GM21737 (cell line): ENCODE results near the gene G6PD.
"Not testable (repeated sequence)": the region's sequence is repeated elsewhere in the genome, so short reads cannot be mapped to it uniquely, and the experiment has no call there.

Experiments used
- ATAC-seq: cut with Tn5 transposase; IDR thresholded peaks from one replicate; pipeline ENCODE4 v1.9.1; 2021; ENCODE audit warnings: mild to moderate bottlenecking, moderate library complexity; ENCODE audit not compliant: unreplicated experiment

G6PD gene

GRCh38 chrX:154546354-154547244 is at the start of gene G6PD:
G6PD (minus strand) TSS chrX:154546846; CDS start chrX:154546155, 691 bp downstream.
- ATAC-seq: peak; percentile 45

DNA sequence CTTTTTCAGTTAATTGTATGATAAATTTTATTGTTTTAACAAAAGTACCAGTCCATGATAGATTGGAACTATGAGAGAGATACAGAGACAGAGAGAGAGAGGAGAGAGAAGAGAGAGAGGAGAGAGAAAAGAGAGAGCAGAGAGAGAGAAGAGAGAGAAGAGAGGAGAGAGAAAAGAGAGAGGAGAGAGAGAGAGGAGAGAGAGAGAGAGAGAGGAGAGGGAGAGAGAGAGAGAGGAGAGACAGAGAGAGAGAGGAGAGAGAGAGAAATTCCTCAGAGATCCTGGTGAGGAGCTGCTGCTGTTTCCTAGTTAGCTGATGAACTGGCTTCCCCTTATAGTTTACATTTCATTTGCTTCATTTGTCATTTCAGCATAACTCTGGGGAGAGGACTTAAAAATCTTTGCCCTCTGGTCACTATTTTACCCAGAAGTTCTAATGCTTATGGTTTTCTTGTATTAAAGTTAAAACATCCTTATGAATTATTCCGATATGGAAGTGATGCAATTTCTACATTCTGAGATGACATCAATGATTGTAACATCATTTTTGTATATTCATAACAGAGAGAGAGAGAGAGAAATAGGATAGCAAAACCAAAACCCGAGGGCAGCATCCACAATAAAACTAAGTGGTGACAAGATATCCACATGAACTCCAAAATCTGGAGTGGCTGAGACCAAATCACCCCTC is 49.1 kb upstream of the G6PD start:
- no peak for ATAC-seq

- ATAC-seq: no peak
These were observed 47.8 kb upstream of the G6PD start for GRCh38 chrX:154594491-154594890.

DNA sequence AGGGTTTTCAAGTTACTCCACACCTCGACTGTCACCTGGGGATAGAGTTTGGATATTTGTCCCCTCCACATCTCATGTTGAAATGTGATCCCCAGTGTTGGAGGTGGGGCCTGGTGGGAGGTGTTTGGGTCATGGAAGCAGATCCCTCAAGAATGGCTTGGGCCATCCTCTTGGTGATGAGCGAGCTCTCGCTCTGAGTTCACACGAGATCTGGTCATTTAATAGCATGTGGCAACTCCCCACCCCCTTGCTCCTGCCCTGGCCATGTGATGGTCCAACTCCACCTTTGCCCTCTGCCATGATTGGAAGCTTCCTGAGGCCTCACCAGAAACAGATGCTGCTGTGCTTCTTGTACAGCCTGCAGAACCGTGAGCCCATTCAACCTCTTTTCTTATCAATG is 46.6 kb upstream of the G6PD start:
- no peak for ATAC-seq

- ATAC-seq: no peak
These were observed 45.9 kb upstream of the G6PD start for GRCh38 chrX:154592505-154592904.

DNA sequence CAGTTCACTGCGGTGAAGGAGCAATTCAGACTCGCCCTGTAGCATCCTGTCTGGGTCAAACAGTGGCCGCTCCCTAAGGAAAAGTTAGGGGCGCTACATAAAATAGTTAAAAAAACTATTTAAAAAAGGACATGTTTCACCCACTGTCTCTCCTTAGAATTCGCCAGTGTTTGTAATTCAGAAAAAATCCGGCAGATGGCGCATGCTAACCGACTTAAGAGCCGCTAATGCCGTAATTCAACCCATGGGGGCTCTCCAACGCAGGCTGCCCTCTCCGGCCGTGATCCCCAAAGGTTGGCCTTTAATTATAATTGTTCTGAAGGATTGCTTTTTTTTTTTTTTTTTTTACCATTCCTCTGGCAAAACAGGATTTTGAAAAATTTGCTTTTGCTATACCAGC is 43.8 kb upstream of the G6PD start:
- ATAC-seq: not testable (repeated sequence)

GRCh38 chrX:154584585-154585183 is 38.0 kb upstream of the G6PD start, which contains the start of gene CTAG1A:
CTAG1A (plus strand) TSS chrX:154585133; CDS start chrX:154585207, 74 bp downstream.
- ATAC-seq: not testable (repeated sequence)

DNA sequence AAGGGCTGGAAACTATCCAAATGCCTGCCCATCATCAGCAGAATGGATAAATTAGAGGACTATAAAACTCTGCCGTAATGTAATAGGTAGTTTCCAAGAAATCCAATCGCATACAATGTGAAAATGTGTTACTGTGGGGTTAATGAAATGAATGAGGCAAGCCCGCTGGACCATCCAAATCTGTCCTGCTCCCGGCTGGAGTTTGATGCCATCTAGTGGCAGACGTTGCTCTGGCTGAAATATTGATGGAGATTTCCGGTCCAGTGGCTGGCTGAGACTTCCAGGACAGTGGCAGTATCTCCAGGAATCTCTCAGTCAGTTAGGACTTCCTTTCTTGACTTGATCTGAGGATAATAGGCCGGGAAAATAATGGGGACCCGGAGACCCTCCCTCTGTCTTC is 36.3 kb upstream of the G6PD start:
- ATAC-seq: not testable (repeated sequence)

- ATAC-seq: not testable (repeated sequence)
These were observed 28.4 kb upstream of the G6PD start for GRCh38 chrX:154575076-154575475.

DNA sequence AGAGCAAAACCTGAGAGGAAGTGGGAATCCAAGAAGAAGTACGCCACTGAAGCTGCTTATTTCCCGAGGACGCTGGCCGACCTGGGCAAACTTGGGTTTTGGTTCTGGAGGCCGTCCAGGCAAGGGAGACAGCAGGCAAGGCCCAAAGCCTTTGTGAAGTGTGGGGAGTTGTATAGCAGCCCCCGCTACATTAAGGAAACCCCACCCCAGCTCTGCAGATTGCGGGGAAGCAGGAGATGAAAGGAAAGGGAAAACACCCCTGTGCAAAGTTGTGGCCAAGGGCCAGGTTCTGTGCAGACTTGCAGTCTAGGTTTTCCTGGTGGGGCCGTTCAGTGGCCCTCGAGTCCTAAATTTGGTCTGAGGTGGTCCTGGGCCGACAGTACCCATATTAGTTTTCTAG is 26.4 kb upstream of the G6PD start:
- not testable (repeated sequence) for ATAC-seq

DNA sequence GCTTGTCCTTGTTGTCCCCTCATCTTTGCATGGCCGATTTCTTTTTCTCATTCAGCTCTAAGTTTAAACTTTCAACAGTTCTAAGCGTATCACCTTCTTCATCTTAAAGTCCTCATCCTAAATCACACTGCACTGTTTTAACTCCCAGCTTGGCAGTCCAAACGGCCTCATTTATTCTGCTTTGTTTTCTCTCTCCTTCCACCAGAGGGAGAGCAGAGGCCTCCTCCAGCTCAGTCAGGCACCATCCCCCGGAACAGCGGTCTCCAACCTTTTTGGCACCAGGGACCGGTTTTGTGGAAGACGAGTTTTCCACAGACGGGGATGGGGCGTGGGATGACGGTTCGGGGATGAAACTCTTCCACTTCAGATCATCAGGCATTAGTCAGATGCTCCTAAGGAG is 23.7 kb upstream of the G6PD start:
- not testable (repeated sequence) for ATAC-seq

DNA sequence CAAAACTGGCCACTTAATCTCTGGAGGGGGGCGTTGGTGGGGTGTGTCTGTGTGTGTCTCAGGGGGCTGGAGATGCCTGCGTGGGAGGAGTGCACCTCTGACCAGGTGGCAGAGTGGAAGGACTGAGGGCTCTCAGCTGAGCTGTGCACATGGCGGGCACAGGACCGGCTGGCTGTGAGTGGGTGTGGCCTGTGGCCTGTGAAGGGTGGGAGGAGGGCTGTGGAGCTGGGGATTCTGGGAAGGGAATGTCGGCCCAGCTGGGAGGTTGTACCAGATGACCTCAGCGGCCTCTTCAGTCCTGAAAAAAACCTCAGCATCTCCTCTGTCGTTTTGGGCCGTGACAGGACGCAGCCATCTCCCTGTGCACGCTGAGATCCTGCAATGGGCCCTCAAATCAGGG is 15.6 kb upstream of the G6PD start:
- ATAC-seq: not testable (repeated sequence)

GRCh38 chrX:154560326-154560725 is 13.7 kb upstream of the G6PD start:
- ATAC-seq: not testable (repeated sequence)

GRCh38 chrX:154558896-154559295 is 12.2 kb upstream of the G6PD start:
- not testable (repeated sequence) for ATAC-seq

DNA sequence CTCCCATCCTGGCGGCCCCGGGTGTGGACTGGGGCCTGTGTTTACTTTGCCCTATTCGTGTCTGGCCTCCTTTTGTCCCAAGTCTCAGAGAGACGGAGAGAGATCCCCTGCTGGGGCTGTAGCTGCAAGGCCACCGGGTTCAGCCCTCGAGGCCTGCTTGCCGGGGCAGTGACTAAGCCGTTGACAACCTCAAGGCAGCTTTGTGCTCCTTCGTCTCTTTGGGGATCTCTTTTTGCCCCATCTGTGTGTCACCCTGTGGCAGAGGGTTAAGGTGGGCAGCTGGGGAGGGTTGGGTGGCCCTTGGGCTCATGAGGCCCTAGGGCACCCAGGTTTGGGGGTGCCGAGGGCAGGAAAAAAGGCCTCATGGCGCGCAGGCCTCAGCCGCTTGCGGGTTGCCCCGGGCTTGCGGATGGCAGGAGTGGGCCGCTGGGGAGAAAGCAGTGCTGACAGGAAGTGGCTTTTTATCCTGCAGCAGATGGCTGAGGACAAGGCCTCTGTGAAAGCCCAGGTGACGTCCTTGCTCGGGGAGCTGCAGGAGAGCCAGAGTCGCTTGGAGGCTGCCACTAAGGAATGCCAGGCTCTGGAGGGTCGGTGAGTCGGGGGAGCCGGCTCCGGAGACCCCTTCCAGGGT is 11.5 kb upstream of the G6PD start:
- ATAC-seq: not testable (repeated sequence)

DNA sequence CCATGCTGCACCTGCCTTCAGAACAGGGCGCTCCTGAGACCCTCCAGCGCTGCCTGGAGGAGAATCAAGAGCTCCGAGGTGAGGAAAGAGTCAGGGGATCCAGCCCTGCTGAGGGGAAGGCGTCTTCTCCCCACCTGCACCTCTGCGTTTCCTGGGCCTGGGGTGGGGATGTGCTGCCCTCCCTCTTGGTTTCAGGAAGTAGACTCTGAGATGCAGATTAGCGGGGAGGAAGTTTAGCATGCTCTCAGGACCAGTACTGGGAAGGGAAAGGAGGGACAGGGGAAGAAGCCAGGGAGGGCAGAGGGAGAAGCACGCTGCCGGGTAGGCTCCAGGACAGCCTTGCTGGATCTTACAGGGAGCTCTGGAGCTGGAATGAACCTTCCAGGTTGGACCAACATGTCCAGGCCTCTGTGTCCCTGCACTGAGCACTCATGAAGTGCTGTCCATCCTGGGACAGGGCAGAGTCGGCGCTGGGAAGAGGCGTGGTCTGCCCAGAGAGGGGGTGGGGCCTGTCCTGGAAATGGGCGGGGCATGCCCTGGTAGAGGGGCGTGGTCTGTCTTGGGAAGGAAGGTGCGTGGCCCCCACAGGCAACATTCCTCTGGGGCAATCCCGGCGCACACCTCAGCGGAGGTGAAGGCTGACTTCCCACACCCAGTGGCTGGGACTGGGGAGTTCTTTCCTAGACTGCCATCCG is 5.6 kb upstream of the G6PD start:
- ATAC-seq: not testable (repeated sequence)

DNA sequence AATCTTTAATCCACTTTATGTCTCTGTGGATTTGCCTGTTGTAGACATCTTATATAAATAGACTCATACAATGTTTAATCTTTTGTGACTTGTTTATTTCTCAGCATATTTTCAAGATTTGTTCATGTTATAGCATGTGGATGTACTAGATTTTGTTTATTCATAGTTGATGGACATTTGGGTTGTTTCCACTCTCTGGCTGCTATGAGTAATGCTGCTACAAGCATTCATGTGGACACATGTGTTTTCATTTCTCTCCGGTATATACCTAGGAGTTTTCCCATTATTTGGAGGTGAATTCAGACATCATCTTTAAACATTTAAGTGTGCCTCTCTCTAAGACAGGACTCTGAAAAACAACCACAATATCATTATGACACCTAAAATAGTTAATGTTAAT is 3.1 kb upstream of the G6PD start:
- no peak for ATAC-seq

DNA sequence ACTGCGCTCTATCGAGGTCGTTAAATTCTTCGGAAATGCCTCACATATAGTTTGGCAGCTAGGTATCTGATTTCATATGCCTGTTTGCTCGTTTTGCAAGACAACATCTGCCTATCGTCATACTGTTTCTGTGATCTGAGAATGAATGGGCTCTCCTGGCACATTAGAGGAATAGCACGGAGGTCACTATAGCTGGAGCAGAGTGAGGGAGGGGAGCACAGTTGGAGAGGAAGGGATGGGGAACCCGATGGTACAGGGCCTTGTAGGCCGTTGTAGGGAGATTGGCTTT is 1.3 kb upstream of the G6PD start:
- no peak for ATAC-seq

GRCh38 chrX:154547245-154548027 is 790 bp upstream of the G6PD start, which contains the start of gene IKBKG:
IKBKG (plus strand) TSS chrX:154547620; CDS start chrX:154552003, 4,383 bp downstream.
- peak; percentile 81 for ATAC-seq
